GM23338 (cell line): ENCODE data around the gene ZCWPW2.

Experiments used
- CREB1 ChIP-seq: fragments of 250-450 bp; sonication (Bioruptor Pico); IDR thresholded peaks from 2 replicates; pipeline ENCODE4 v1.5.0; 2020; ENCODE audit warnings: low read depth, mild to moderate bottlenecking, moderate library complexity
- CTCF ChIP-seq, 2 experiments: fragments of 200-600 bp in 1 of 2; sonication (generic) in 1 of 2; conservative IDR thresholded peaks; 2 replicates each; pipeline versions ENCODE4 v1.5.1 to v1.6.1; 2016 to 2017; ENCODE audit warnings: antibody characterized with exemption in 2 of 2, low read depth in 2 of 2, mild to moderate bottlenecking in 2 of 2, moderate library complexity in 1 of 2
- ETS1 ChIP-seq: IDR thresholded peaks from 2 replicates; pipeline ENCODE4 v1.6.1; 2016; ENCODE audit warnings: antibody characterized with exemption
- EZH2 ChIP-seq: fragments of 200-600 bp; sonication (generic); IDR thresholded peaks from one replicate; pipeline ENCODE4 v1.8.0; 2017; ENCODE audit warnings: antibody characterized with exemption, mild to moderate bottlenecking, low read depth; ENCODE audit not compliant: unreplicated experiment
- EZH2phosphoT487 ChIP-seq: fragments of 200-600 bp; sonication (generic); IDR thresholded peaks from one replicate; pipeline ENCODE4 v1.8.1; 2018; ENCODE audit warnings: antibody characterized with exemption; ENCODE audit not compliant: unreplicated experiment
- JUNB ChIP-seq: IDR thresholded peaks from one replicate; pipeline ENCODE4 v1.6.1; 2016; ENCODE audit warnings: antibody characterized with exemption; ENCODE audit not compliant: unreplicated experiment
- NANOG ChIP-seq: IDR thresholded peaks from 2 replicates; pipeline ENCODE4 v1.6.1; 2016; ENCODE audit warnings: antibody characterized with exemption, borderline replicate concordance
- POLR2AphosphoS5 ChIP-seq: IDR thresholded peaks from 2 replicates; pipeline ENCODE4 v1.6.1; 2016; ENCODE audit warnings: antibody characterized with exemption, low read depth
- REST ChIP-seq: IDR thresholded peaks from one replicate; pipeline ENCODE4 v1.6.1; 2018; ENCODE audit warnings: antibody characterized with exemption; ENCODE audit not compliant: unreplicated experiment
- STAT1 ChIP-seq: IDR thresholded peaks from one replicate; pipeline ENCODE4 v1.6.1; 2016; ENCODE audit warnings: antibody characterized with exemption; ENCODE audit not compliant: unreplicated experiment
- ZNF114 ChIP-seq: fragments of 250-450 bp; sonication (Bioruptor Pico); IDR thresholded peaks from 2 replicates; pipeline ENCODE4 v1.5.0; 2020; ENCODE audit warnings: mild to moderate bottlenecking, moderate library complexity
- ZNF331 ChIP-seq: fragments of 250-450 bp; sonication (Bioruptor Pico); IDR thresholded peaks from 2 replicates; pipeline ENCODE4 v1.5.0; 2020; ENCODE audit warnings: low read depth, mild to moderate bottlenecking, moderate library complexity
- ZNF462 ChIP-seq: fragments of 250-450 bp; sonication (Bioruptor Pico); IDR thresholded peaks from 2 replicates; pipeline ENCODE4 v1.5.0; 2020; ENCODE audit warnings: mild to moderate bottlenecking, moderate library complexity

GRCh38 chr3:28317438-28318022 lies 31.0 kb upstream of the ZCWPW2 start:
- peak; percentile 66 to 82 for TF ChIP-seq CTCF (conservative IDR thresholded peaks at IDR 0.05; ENCODE audit: low read depth in 2 of 2)
- TF ChIP-seq EZH2: no peak
- TF ChIP-seq CREB1 (CRISPR knock-in tag): no peak
- no peak for TF ChIP-seq POLR2AphosphoS5
- no peak for TF ChIP-seq REST
- no peak for TF ChIP-seq ETS1
- TF ChIP-seq ZNF114: no peak
- TF ChIP-seq EZH2phosphoT487: no peak
- TF ChIP-seq ZNF331 (CRISPR knock-in tag): no peak
- no peak for TF ChIP-seq NANOG
- no peak for TF ChIP-seq JUNB
- no peak for TF ChIP-seq ZNF462 (CRISPR knock-in tag)
- TF ChIP-seq STAT1: no peak
